GM18873 (cell line): ENCODE data around the gene SCAF4.
"Not testable (repeated sequence)": the region's sequence is repeated elsewhere in the genome, so short reads cannot be mapped to it uniquely, and the experiment has no call there.

Source experiments
- ATAC-seq: cut with Tn5 transposase; IDR thresholded peaks from one replicate; pipeline ENCODE4 v1.9.1; 2021; ENCODE audit warnings: mild to moderate bottlenecking, moderate library complexity, moderate number of reproducible peaks; ENCODE audit not compliant: unreplicated experiment, low FRiP score

The SCAF4 gene, protein sequence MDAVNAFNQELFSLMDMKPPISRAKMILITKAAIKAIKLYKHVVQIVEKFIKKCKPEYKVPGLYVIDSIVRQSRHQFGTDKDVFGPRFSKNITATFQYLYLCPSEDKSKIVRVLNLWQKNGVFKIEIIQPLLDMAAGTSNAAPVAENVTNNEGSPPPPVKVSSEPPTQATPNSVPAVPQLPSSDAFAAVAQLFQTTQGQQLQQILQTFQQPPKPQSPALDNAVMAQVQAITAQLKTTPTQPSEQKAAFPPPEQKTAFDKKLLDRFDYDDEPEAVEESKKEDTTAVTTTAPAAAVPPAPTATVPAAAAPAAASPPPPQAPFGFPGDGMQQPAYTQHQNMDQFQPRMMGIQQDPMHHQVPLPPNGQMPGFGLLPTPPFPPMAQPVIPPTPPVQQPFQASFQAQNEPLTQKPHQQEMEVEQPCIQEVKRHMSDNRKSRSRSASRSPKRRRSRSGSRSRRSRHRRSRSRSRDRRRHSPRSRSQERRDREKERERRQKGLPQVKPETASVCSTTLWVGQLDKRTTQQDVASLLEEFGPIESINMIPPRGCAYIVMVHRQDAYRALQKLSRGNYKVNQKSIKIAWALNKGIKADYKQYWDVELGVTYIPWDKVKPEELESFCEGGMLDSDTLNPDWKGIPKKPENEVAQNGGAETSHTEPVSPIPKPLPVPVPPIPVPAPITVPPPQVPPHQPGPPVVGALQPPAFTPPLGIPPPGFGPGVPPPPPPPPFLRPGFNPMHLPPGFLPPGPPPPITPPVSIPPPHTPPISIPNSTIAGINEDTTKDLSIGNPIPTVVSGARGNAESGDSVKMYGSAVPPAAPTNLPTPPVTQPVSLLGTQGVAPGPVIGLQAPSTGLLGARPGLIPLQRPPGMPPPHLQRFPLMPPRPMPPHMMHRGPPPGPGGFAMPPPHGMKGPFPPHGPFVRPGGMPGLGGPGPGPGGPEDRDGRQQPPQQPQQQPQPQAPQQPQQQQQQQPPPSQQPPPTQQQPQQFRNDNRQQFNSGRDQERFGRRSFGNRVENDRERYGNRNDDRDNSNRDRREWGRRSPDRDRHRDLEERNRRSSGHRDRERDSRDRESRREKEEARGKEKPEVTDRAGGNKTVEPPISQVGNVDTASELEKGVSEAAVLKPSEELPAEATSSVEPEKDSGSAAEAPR

DNA sequence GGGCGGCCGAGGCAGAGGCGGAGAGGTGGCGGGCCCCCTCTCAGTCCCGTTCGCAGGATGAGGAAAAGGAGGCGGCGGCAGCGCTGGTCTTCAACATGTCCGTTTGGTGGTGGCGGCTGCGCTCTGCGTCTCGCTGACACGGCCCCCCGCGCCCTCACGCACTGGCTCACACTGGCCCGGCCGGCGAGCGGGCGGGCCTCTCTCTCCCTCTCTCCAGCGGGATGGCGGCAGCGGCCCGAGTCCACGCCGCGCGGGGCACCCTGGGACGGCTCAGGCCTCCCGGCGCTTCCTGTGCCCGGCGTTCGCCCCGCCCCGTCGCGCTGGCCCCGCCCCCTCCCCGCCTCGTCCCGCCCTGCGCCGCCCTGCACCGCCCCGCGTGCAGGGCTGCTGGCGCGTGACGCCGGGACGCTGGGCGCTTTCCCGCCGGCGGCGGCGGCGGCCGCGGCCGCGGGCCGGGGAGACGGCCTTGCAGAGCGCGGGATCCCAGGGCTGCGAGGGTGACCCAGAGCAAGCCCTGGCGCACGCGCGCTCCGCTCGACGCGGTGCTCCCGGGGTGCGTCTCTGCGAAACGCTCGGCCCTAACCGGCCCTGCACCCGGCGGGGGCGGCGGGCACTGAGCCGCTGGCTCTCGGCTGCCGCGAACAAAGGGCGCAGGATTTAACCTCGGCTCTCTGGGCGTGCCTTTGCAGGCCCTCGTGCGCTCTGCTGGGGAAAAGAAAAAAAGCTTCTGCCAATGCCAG is at the start of gene SCAF4:
TSS of gene SCAF4 (minus strand) at position 262 of the 740 bp plus-strand sequence. CDS start 426 bp downstream, outside the sequence.
- peak; percentile 75 for ATAC-seq

DNA sequence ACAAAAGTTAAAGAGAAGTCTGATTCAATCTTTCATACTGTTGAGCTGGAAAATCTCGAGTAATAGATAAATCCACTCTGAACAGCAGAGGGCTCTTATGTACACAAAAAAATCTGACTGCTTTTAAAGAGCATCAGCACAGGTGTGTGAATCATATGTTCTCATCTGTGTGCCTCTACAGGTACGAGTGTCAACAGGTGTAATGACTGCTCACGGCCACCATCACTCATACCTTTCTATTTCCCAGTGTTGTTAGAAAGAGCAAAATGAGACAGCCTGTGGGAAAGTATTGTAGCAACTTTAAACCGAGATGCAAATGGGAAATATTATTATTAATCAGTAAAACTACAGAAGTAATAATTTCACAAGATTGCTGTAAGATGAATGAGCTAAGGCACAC is 49.0 kb upstream of the SCAF4 start:
- ATAC-seq, result no peak

DNA sequence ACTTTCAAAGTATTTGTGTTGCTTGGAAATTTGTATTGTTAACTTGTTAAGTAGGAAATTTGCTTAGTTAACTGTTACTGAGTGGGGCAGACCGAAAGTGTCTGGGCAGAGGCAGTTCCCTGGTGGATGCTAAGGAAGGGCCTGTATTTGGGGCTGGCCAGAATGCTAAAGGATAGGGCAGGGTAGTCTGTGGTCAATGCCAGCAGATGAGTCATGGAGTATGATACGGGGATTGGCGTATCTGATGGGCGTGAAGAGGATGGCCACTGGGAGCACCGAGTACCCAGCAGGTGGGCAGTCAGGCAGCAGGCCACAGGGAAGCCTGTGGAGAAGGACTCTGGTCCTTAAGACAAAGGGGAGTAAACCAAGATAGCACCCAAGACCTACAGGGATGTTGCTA is 46.6 kb upstream of the SCAF4 start:
- no peak for ATAC-seq

DNA sequence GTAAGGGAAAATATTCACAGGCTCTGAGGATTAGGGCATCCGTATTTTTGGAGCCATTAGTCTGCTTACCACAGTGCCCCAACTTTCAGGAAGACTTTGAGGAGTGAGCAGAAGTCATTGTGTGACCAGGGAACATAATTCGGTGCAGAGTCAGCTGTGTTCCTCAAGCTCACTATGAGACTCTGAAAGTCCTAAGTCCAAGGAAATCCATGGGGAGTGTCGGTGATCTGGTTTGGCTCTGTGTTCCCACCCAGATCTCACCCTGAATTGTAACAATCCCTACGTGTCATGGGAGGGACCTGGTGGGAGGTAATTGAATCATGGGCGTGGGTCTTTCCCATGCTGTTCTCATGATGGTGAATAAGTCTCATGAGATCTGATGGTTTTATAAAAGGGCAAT is 45.9 kb upstream of the SCAF4 start:
- no peak for ATAC-seq

DNA sequence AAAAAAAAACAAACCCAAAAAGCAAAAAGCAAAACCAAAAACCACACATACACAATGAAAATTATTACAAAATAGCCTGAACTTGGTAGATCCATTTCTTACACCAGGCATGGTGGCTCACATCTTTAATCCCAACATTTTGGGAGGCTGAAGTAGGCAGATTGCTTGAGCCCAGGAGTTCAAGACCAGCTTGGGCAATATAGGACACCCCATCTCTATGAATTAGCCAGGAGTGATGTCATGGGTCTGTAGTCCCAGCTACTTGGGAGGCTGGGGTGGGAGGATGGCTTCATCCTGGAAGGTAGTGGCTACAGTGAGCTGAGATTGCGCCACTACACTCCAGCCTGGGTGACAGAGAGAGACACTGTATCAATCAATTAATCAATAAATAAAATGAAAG is 42.1 kb upstream of the SCAF4 start:
- ATAC-seq, result no peak

DNA sequence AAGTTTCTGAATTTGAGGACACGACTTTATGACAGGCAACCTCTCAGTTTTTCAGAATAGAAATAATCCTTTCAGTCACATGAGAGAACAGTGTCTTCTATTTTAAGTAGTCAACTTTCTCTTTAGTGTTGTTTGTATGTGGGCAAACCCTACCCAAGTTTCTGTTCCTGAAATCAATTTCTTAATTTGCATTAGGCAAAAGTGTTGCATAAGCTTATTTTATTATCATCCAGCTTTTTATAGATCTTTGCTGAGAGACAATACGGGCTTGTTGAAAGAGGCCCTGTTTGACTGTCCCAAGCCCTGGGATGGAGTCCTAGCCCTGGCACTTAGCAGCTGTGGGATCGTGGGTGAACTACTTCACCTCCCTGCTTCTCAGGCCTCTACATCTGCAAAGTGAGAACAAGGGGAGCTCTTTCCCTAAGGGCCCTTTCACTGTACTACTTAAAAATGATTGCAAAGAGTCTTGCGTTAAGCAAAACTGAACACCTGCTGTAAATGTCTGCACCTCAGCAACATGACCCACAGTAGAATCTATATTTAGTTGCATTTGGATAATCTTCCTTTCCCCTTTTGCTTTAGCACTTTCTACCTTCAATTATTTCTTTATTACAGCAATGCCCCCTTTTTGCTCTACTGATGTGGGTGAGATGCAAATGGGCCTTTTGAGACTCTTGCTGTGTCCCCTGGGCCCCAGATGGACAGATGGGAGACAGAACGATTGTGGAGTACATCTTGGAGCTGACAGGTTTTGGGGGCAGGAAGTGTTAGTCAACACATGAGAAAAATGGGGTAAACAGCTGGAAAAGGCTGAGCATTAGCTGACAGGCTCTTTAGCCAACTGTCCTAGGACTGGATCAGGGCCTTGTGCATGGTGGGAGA is 41.0 kb upstream of the SCAF4 start:
- ATAC-seq, result peak; percentile 81

DNA sequence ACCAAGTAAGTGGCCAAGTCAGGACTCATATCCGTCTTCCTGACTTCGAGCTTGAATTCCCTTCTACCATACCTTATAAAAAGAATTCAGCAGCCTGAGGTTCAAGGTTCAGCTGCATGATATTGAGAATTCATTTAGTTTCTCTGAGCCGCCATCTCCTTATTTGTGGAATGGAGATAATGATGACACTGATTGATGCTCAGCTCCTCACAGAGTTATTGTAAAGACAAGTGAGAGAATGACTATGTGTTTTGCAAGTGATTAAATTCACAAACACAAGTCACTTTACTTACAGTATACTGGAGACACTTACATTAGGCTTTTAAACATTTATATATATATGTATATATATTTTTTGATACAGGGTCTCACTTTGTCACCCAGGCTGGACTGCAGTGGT is 39.8 kb upstream of the SCAF4 start:
- ATAC-seq, result no peak

DNA sequence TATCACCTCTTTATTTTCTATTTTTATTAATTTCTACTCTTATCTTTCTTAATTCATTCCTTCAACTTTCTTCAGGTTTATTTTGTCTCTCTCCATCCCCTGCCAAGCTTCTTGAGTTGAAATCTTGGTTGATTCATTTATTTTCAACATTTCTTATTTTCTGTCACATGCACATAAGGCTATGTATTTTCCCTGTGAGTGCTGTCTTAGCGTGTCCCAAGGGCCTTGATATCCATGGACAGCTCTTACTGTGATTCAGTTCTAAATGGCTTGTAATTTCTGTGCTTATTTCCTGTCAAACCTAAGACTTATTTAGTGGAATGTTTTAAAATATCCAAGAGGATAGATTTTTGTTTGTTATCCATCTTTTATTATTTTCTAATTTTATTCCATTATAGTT is 36.8 kb upstream of the SCAF4 start:
- no peak for ATAC-seq

DNA sequence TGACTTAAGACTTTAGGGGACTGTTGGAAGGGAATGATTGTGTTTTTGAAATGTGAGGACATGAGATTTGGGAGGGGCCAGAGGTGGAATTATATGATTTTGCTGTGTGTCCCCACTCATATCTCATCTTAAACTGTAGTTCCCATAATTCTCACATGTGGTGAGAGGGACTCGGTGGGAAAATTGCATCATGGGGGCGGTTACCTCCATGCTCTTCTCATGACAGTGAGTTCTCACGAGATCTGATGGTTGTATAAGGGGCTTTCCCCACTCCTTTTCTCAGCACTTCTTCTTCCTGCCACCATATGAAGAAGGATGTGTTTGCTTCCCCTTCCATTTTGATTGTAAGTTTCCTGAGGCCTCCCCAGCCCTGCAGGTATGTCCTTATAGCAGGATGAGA is 35.0 kb upstream of the SCAF4 start:
- no peak for ATAC-seq

DNA sequence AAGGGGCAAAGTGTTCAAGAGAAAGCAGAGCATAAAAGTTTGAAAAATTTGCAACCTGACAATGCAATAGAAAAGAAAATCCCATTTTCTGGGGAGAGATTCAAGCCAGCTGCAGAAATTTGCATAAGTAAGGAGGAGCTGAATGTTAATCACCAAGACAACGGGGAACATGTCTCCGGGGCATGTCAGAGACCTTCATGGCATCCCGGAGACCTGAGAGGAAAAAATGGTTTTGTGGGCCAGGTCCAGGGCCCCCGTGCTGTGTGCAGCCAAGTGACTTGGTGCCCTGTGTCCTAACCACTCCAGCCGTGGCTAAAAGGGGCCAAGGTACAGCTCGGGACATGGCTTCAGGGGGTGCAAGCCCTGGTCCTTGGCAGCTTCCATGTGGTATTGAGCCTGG is 33.9 kb upstream of the SCAF4 start:
- ATAC-seq, result not testable (repeated sequence)

DNA sequence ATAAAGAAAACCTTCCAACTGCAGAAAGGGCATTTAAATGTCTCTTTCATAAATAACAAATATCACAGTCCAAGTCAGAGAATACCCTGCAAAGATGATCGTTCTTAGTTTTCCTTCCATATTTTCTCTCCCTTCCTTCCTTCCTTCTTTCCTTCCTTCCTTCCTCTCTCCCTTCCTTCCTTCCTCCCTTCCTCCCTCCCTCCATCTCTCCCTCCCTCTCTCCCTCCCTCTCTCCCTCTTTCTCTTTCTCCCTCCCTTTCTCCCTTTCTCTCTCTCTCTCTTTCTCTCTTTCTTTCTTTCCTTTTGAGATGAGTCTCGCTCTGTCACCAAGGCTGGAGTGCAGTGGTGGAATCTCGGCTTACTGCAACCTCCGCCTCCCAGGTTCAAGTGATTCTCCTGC is 29.0 kb upstream of the SCAF4 start:
- no peak for ATAC-seq

DNA sequence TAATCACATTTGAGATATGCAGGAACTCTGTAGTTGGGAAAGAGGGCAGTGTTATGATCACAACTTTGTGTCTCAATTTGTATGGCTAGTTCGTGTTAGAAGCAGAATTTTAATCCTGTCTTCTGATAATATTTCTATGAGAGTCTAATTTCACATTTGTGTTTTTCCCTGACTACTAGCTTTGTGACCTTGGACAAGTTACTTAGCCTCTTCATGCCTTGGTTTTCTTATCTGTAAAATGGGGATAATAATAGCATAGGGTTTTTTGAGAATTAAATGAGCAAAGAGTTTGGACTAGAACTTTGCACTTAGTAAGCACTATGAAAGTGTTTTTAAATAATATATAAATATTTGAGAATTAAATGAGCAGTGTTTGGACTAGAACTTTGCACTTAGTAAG is 24.9 kb upstream of the SCAF4 start:
- no peak for ATAC-seq

DNA sequence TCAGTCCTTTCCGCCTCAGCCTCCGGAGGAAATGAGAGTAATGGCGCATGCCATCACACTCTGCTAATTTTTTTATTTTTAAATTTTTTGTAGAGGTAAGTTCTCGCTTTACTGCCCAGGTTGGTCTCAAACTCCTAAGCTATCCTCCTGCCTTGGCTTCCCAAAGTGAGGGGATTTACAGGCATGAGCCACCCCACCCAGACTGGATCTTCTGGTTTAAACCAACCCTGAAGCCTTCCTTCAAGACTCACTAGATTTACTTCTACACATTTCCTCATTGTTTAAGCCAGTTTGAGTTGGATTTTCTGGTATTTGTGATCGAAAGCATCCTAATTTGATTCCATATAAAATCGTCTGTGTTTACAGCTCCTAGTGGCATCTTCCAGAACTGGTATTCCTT is 23.1 kb upstream of the SCAF4 start:
- ATAC-seq, result no peak

DNA sequence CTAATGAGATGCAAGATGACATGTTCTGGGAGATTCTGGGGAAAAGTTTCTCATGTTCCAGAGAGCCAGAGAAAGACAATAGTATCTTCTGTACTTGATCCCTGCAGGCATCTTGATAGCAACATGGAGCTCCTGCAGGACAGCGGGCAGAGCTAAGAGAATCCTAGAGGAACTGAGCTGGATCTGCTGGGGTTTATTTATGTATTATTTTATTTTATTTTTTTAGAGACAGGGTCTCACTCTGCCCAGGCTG is 22.7 kb upstream of the SCAF4 start:
- ATAC-seq, result no peak

DNA sequence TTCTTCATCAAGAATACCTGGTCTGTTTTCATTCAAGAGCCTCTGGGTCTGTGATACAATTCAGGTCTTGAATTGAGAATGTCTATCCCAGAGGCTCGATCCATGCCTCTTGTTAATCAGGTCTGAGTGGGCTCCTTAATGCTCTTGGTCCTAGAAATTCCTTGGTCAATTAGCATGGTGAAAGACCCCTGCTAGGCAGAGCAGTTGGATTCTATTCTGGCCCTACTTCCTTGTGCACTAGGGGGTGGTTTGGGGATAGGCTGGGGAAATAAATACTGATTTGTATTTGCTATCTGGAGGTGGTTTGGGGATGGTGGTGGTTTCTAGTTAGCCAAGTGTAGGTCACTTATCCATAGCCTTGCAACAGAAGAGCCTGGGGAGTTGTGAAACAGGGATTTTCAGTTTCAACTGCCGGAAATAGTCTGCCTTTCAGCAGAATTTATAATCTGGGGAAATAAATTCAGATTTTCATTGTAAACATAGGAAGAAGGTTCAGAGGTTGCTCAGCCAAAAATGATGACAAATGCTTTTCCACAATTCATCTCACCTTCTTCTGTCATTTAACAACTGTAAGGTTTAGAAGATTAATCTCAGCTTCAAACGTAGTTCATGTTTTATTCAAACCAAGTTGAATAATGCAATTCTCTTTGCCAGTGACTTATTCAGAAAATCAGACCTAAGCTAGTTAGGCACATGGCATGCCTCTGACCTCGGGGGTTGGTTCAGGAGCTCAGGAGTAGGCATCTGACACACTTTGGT is 22.2 kb upstream of the SCAF4 start:
- ATAC-seq, result no peak

DNA sequence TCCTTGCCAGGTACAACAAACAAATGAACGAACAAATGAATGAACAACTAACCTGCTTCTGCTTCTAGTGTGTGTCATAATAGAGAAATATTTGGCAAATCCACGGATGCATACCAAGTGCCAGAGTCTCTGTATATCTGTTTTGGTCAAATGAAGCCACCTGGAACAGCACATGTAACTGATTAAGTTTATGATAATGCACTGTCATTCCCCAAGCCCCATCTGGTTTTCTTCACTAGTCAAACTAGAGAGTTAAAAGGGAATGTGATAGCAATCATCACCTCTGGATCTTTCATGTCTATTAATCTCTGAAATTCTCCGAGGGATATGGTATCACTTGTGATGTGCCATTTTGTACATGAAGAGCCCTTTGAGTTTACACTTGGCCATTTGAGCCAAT is 21.0 kb upstream of the SCAF4 start:
- no peak for ATAC-seq

DNA sequence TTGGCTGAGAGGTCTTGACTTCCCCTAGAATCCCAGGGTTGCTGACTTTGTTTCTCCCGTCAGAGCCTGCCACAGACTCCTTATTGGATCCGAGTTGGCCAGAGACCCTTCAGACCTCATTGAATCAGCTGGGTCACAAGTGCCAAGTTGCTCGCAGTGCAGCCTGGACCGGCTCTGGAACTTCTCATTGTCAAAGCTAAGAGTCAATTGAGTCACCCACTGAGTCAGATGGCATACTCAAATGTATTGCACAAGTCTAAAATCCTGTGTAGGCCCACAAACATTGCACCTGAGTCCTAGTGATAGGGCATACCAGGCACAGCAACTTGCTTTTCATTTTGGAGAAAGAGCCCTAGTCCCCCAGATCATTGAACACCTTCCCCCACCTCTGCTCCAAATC is 20.4 kb upstream of the SCAF4 start:
- ATAC-seq, result no peak

DNA sequence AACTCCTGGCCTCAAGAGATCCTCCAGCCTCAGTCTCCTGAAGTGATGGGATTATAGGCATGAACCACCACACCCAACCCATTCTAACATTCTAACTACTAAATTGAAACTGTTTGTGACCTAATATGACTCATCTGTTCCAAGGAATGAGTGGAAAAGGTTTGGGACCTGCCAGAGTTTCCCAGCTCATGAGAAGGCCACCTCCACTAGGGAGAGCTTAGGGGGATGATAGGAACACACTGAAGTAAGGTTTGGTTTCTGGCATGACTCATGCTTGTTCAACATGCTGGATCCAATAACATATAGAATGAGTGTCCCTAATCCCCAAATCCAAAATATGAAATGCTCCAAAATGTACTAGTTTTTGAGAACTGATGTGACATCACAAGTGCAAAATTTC is 18.9 kb upstream of the SCAF4 start:
- no peak for ATAC-seq

DNA sequence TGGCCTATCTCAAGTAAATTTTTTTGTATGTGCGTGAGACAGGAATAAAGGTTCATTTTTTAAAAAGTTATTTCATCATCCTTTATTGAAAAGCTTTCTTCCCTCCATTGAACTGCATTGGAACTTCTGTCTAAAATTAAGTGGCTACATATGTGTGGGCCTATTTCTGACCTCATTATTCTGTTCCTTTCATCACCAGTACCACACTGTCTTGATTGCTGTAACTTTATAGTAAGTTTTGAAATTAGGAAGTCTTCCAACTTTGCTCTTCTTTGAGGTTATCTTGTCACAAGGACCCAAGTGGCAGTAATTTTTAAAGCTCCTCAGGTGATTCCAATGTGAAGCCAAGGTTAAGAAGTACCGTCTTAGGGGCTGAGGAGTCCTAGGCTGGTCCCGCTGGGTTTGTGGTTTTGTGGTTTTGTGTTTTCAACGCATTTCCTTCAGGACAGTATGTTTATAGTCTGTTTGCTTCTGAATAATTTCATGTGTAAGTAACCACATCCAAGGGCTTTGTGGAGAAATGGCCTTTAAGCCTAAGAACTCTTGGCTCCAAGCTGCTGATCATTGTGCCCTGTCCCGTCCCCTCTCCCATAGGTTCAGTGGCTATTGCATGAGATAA is 12.4 kb upstream of the SCAF4 start:
- no peak for ATAC-seq
